Naive thymus-derived CD4-positive, alpha-beta T cell (primary cell): Measurements from ENCODE around the gene SFXN5. TPM values are rescaled to one million over a fixed set of nuclear protein-coding genes. Genes with fewer than 3 reads are reported as not detected.

Experiments
- ATAC-seq: fragments of 150-1000 bp; cut with Tn5 transposase; 2 replicates; pipeline ENCODE4 v1.10.0; 2021; ENCODE audit warnings: mild to moderate bottlenecking, moderate library complexity
- CTCF ChIA-PET: fragments of 350-600 bp; sonication (Branson Sonifier 250); formaldehyde crosslinking; loops from one replicate; lab custom pipeline; 2021; ENCODE audit warnings: antibody characterized with exemption; lab: Charles Lee
- POLR2A ChIA-PET: fragments of 350-600 bp; sonication (Branson Sonifier 250); formaldehyde crosslinking; loops from one replicate; lab custom pipeline; 2021; ENCODE audit warnings: antibody characterized with exemption, inconsistent platforms; lab: Charles Lee
- DNase-seq, 9 donors: peaks; one replicate each; pipeline versions ENCODE4 v3.0.0 to v3.0.0-alpha.2; 2020 to 2022; ENCODE audit warnings: mixed read lengths in 1 of 9
- H3K27ac ChIP-seq: one replicate; pipeline ENCODE4 v1.7.0; 2013; ENCODE audit warnings: mild to moderate bottlenecking, low read depth, low read length, moderate library complexity
- H3K27me3 ChIP-seq, 2 donors: one replicate each; pipeline ENCODE4 v1.7.0; 2013; ENCODE audit warnings: low read length in 2 of 2, mild to moderate bottlenecking in 2 of 2, moderate library complexity in 2 of 2; ENCODE audit not compliant: control insufficient read depth in 2 of 2, insufficient read depth in 2 of 2
- H3K36me3 ChIP-seq, 3 experiments: 1 replicate in 2 of 3; 2 replicates in 1 of 3; pipeline ENCODE4 v1.7.0; 2013; ENCODE audit warnings: low read length in 3 of 3, mild to moderate bottlenecking in 3 of 3, moderate library complexity in 1 of 3; ENCODE audit not compliant: insufficient read depth in 3 of 3, control insufficient read depth in 2 of 3
- H3K4me1 ChIP-seq, 2 donors: one replicate each; pipeline ENCODE4 v1.7.0; 2013; ENCODE audit warnings: low read length in 2 of 2, mild to moderate bottlenecking in 2 of 2, moderate library complexity in 1 of 2; ENCODE audit not compliant: control insufficient read depth in 2 of 2, insufficient read depth in 2 of 2
- H3K4me3 ChIP-seq: 2 replicates; pipeline ENCODE4 v1.7.0; 2013; ENCODE audit warnings: mild to moderate bottlenecking, low read length
- H3K9me3 ChIP-seq, 3 experiments: 1 replicate in 2 of 3; 2 replicates in 1 of 3; pipeline ENCODE4 v1.7.0; 2013; ENCODE audit warnings: low read length in 3 of 3; ENCODE audit not compliant: control insufficient read depth in 2 of 3
- H3K27ac Mint-ChIP-seq, 9 donors: one replicate each; pipeline ENCODE4 v1.8.0; 2020 to 2022; ENCODE audit warnings: mixed read lengths in 9 of 9, mild to moderate bottlenecking in 8 of 9, moderate library complexity in 5 of 9, inconsistent platforms in 2 of 9
- H3K27me3 Mint-ChIP-seq, 5 donors: one replicate each; pipeline ENCODE4 v1.8.0; 2021 to 2022; ENCODE audit warnings: mixed read lengths in 5 of 5, mild to moderate bottlenecking in 1 of 5
- H3K36me3 Mint-ChIP-seq, 5 donors: one replicate each; pipeline ENCODE4 v1.8.0; 2020 to 2022; ENCODE audit warnings: mixed read lengths in 5 of 5, mild to moderate bottlenecking in 3 of 5, inconsistent platforms in 1 of 5
- H3K4me1 Mint-ChIP-seq, 7 donors: one replicate each; pipeline ENCODE4 v1.8.0; 2020 to 2022; ENCODE audit warnings: mixed read lengths in 7 of 7, mild to moderate bottlenecking in 3 of 7, inconsistent platforms in 1 of 7
- H3K4me3 Mint-ChIP-seq, 10 donors: one replicate each; pipeline ENCODE4 v1.8.0; 2020 to 2022; ENCODE audit warnings: mild to moderate bottlenecking in 10 of 10, mixed read lengths in 10 of 10, moderate library complexity in 6 of 10, inconsistent platforms in 2 of 10
- H3K9me3 Mint-ChIP-seq, 11 donors: one replicate each; pipeline ENCODE4 v1.8.0; 2020 to 2022; ENCODE audit warnings: mixed read lengths in 11 of 11, mild to moderate bottlenecking in 4 of 11, inconsistent platforms in 1 of 11, moderate library complexity in 1 of 11
- intact Hi-C, 2 donors: fragments of 100-400 bp; cut with micrococcal nuclease; formaldehyde crosslinking; loops; one replicate each; pipeline ENCODE4 v1.15.1; 2023
- polyA plus RNA-seq, 2 donors: library from polyadenylated mRNA; unstranded; fragments of 300-500 nt; fragmentation: Illumina TruSeq; gene quantifications; one replicate each; pipeline ENCODE4 v1.2.3, GENCODE V29; 2021
- total RNA-seq, 6 experiments: library from RNA in 5 of 6; stranded (reverse) in 5 of 6; gene quantifications; 1 replicate in 5 of 6; 2 replicates in 1 of 6; pipeline ENCODE4 v1.2.3 and lab custom pipeline; 2021 to 2026

The SFXN5 gene
- total and polyA plus RNA-seq, 7 experiments from 2014 or later = 2.2 to 17.4 (median 9.1) TPM

DNA sequence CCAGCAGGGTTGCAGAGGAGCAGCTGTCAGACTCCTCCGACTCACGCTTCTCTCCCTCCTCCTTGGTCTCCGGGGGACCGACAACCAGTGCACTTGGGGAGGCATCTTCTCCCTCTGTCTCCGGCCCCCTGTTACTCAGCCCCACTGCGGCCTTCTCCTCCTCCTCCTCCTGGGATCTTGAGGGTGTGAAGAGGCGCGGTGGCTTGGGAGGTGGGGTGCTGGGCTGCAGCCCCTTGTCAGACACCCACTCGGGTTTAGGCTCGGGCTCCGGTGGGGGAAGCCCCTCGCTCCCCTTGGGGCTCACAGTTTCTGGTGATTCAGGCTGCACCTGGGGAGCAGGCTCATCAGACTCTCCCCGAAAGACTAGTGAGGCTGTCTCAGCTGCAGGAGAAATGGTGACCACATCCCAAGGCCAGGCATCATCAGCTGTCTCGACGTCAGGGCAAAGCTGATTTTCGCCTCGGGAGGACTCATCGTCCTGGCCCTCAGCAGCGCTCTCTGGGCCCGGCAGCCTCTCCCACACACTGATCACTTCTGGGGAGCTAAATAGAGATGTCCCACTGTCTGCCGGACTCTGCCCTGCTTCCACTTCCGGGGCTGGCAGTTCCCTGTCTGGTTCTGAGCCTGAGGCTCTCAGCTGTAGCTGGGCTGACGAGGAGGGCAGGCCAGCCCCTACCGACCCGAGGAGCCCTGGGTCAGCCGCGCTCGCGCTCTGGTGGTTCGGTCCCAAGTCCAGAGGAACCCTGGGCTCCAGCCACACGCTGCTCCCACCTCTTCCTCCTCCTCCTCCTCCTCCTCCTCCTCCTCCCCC lies 9.0 kb upstream of the SFXN5 start:
- DNase-seq (no peak), ATAC-seq (no peak)
- no peaks in the 10 kb centered on the region for H3K36me3 ChIP-seq
- ChIA-PET POLR2A (no interaction called here), CTCF (interaction anchor here (1.0 kb wide), 1 partner anchor 97 kb away, joined by 3 read pairs; no protein-coding TSS in a partner anchor)
- no peaks in the 10 kb centered on the region for H3K9me3 ChIP-seq
- Mint-ChIP-seq H3K9me3 (no peaks in the 10 kb centered on the region), H3K36me3 (peaks cover 0 to 11% (median 3%) of the 10 kb centered on the region in 5 donors), H3K27me3 (no peaks in the 10 kb centered on the region), H3K4me1 (peaks cover 0 to 9% (median 0%) of the 10 kb centered on the region in 7 donors), H3K27ac (no peak overlapping the region), H3K4me3 (no peak overlapping the region)
- intact Hi-C loops = no loop called here
- no peaks in the 10 kb centered on the region for H3K27me3 ChIP-seq
- H3K4me1 ChIP-seq = no peaks in the 10 kb centered on the region
- no peak overlapping the region for H3K4me3 ChIP-seq
- no peak overlapping the region for H3K27ac ChIP-seq

GRCh38 chr2:73079636-73080035 lies 8.1 kb upstream of the SFXN5 start:
- no peaks in the 10 kb centered on the region for H3K27me3 ChIP-seq
- Mint-ChIP-seq H3K36me3 (peaks cover 0 to 8% (median 3%) of the 10 kb centered on the region in 5 donors), H3K27ac (no peak overlapping the region), H3K27me3 (no peaks in the 10 kb centered on the region), H3K4me3 (no peak overlapping the region), H3K4me1 (peaks cover 0 to 8% (median 0%) of the 10 kb centered on the region in 7 donors), H3K9me3 (no peaks in the 10 kb centered on the region)
- CTCF ChIA-PET = interaction anchor here (1.0 kb wide), 1 partner anchor 98 kb away, joined by 3 read pairs; no protein-coding TSS in a partner anchor
- DNase-seq (no peak), ATAC-seq (no peak)
- H3K4me3 ChIP-seq = no peak overlapping the region
- intact Hi-C loops = no loop called here
- no peaks in the 10 kb centered on the region for H3K36me3 ChIP-seq
- H3K27ac ChIP-seq = no peak overlapping the region
- POLR2A ChIA-PET = no interaction called here
- no peaks in the 10 kb centered on the region for H3K9me3 ChIP-seq
- H3K4me1 ChIP-seq = no peaks in the 10 kb centered on the region

DNA sequence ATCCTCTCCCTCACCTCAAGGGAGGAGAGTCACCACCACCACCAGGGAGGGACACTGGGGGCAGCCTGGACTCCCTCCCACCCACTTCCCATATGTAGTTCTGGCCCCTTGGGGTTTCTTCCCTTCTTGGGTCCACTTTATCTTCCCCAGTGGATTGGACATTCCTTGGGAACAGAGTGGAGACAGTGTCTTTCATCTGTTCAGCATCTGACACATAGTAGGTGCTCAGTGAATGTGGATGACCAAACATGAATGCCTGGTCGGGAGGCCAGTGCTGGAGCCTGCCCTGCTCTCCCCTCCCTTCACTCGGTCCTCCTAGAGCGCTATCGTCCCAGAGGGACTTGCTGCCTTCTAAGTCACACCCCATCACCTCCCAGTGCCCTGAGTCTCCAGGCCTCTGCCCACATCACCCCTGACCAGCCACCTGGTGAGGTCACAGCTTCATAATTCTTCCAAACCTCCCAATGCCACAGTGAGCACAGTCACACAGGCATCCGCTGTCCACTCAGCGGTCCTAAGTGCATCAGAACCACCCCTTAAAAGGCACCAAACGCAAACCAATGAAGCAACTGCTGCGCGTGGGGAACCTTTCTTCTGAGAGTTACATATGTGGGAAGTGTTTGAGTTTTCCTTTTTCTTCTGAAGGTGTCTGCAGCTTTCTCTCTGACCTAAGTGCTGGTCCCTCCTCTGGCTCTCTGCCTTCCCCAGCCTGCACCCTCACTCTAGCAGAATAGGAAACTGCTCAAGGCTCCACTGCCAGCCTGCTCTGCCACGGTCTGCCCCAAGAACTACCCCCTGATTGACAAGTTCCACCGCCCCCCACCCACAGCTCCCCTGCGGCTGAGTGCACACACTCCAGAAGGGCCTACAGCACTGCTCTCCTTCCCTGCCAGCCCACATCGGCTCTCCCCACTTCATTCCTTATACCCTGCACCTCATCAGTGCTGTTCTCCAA lies 7.2 kb upstream of the SFXN5 start:
- Histone ChIP-seq H3K9me3 (no peaks in the 10 kb centered on the region), H3K27me3 (no peaks in the 10 kb centered on the region), H3K4me1 (no peaks in the 10 kb centered on the region), H3K4me3 (no peak overlapping the region), H3K36me3 (no peaks in the 10 kb centered on the region), H3K27ac (no peak overlapping the region)
- ChIA-PET CTCF (no interaction called here), POLR2A (no interaction called here)
- intact Hi-C loops = no loop called here
- H3K4me1 Mint-ChIP-seq = peaks cover 0 to 8% (median 0%) of the 10 kb centered on the region in 7 donors
- no peak for ATAC-seq
- peaks cover 0 to 3% (median 0%) of the 10 kb centered on the region in 5 donors for H3K36me3 Mint-ChIP-seq
- no peaks in the 10 kb centered on the region for H3K27me3 Mint-ChIP-seq
- no peaks in the 10 kb centered on the region for H3K9me3 Mint-ChIP-seq
- no peak overlapping the region for H3K4me3 Mint-ChIP-seq
- DNase-seq = no peak
- H3K27ac Mint-ChIP-seq = no peak overlapping the region

- intact Hi-C loops = no loop called here
- Histone ChIP-seq H3K4me3 (no peak overlapping the region), H3K9me3 (no peaks in the 10 kb centered on the region), H3K36me3 (no peaks in the 10 kb centered on the region), H3K4me1 (no peaks in the 10 kb centered on the region), H3K27me3 (no peaks in the 10 kb centered on the region), H3K27ac (no peak overlapping the region)
- Mint-ChIP-seq H3K4me1 (peaks cover 0 to 8% (median 1%) of the 10 kb centered on the region in 7 donors), H3K27me3 (no peaks in the 10 kb centered on the region), H3K27ac (peak overlapping the region in 1 of 9 donors; percentile 18), H3K4me3 (no peak overlapping the region), H3K36me3 (no peaks in the 10 kb centered on the region), H3K9me3 (no peaks in the 10 kb centered on the region)
- ATAC-seq (no peak), DNase-seq (no peak)
- ChIA-PET CTCF (interaction anchor here (1.0 kb wide), 1 partner anchor 8 kb away, joined by 4 read pairs; no protein-coding TSS in a partner anchor), POLR2A (interaction anchor here (0.7 kb wide), 1 partner anchor 10 kb away, joined by 4 read pairs; no protein-coding TSS in a partner anchor)
Measured at GRCh38 chr2:73077424-73077795, 5.9 kb upstream of the SFXN5 start.

GRCh38 chr2:73076701-73077423 lies 5.3 kb upstream of the SFXN5 start:
- no peaks in the 10 kb centered on the region for H3K9me3 ChIP-seq
- Mint-ChIP-seq H3K4me1 (peaks cover 5 to 13% (median 7%) of the 10 kb centered on the region in 7 donors), H3K36me3 (no peaks in the 10 kb centered on the region), H3K27me3 (no peaks in the 10 kb centered on the region), H3K9me3 (no peaks in the 10 kb centered on the region), H3K4me3 (no peak overlapping the region), H3K27ac (peak overlapping the region in 1 of 9 donors; percentile 18)
- no peak overlapping the region for H3K4me3 ChIP-seq
- POLR2A ChIA-PET = no interaction called here
- H3K27ac ChIP-seq = no peak overlapping the region
- H3K36me3 ChIP-seq = no peaks in the 10 kb centered on the region
- DNase-seq = no peak
- H3K4me1 ChIP-seq = peaks cover 0 to 5% of the 10 kb centered on the region in 2 donors
- ATAC-seq = no peak
- CTCF ChIA-PET = interaction anchor here (1.0 kb wide), 1 partner anchor 9 kb away, joined by 4 read pairs; no protein-coding TSS in a partner anchor
- no peaks in the 10 kb centered on the region for H3K27me3 ChIP-seq
- intact Hi-C loops = no loop called here
